GM19468 (cell line): ENCODE measurements around the gene FRMD8.
"Not testable (repeated sequence)": the region's sequence is repeated elsewhere in the genome, so short reads cannot be mapped to it uniquely, and the experiment has no call there.

ENCODE experiments used
- ATAC-seq: cut with Tn5 transposase; IDR thresholded peaks from one replicate; pipeline ENCODE4 v1.9.1; 2021; ENCODE audit warnings: mild to moderate bottlenecking, moderate library complexity, moderate number of reproducible peaks; ENCODE audit not compliant: unreplicated experiment; ENCODE audit errors: extremely low read depth

Gene FRMD8

DNA sequence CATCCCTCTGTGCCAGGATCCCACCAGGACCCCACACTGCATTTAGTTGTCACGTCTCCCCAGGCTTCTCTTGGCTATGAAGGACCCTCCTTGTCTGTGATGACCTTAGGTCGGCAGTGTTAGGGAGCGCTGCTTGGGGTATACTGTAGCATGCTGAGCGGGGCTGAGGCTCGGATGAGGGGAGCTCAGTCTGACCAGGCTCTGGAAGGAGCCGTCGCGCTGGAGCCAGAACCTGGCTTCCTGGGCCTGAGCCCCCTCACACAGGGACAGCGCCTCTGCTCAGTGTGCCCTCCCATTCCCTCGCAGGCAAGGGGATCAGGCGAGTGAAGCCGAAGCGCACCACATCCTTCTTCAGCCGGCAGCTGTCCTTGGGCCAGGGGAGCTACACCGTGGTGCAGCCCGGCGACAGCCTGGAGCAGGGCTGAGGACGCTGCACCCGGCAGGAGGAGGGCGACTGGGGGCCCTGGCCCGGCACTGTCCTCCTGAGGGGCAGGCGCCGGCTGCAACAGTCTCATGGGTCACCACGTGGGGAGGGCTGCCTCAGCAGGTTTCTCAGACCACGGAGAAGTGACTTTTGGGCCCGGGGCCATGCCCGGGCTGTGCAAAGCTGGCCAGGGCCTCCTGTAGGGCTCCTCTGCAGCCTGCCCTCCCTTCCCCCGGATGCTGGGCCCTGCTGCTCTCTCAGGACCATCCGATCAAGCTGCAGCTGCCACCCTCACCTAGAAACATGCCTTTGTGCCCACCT lies 24.7 kb downstream of the FRMD8 start:
- no peak for ATAC-seq

DNA sequence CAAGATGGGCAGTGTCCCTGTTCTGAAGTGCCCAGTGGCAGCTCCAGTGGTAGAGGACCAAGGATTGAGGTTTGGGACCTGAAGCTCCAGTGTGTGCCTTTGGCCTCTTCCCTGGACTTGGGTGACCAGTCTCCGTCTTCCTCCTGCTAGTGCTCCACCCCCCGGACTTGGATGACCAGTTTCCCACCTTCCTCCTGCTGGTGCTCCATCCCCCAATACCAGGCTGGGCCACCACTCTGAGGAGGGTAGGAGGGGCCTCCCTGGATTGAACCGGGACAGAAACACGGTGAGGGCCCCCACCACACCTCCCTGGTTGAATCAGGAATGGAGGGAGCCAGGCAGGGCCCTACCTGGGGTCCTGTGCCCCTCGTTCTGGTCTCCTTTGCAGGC lies 25.2 kb downstream of the FRMD8 start:
- ATAC-seq, result no peak

DNA sequence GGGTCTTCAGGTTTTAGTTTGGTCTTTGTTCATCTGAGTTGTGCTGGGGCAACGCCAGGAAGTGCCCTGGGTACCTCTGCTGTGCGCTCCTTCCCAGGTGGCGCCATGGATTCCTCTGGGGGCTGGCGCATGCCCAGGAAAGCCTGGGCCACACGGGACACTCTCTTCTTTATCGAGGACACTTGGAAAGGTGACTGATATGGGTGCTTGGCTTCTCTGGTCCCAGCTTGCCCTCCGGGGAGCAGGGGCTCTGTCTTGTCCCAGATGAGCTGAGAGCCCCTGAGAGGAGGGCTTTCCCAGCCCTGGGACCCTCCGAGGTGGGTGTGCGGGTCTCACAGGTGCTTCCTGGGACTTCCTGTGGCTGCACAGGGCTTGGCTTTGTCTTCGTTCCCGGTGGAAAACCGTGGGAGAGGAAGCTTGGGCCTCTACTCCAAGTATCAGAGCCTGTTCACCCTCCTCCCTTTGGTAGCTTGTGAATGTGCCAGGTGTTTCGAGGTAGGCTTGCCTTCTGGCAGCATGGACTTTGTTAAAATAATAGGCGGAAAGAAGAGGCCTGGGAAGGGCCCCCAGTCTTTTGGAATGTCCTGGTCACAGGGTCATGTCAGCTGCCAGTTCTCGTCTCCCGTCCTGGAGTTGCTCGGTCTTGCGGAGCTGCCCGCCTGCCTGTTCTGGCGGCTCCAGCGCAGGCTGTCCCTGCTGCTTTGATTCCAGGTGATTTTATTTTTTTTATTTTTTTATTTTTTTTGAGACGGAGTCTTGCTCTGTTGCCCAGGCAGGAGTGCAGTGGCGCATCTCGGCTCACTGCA lies 26.0 kb downstream of the FRMD8 start:
- no peak for ATAC-seq

DNA sequence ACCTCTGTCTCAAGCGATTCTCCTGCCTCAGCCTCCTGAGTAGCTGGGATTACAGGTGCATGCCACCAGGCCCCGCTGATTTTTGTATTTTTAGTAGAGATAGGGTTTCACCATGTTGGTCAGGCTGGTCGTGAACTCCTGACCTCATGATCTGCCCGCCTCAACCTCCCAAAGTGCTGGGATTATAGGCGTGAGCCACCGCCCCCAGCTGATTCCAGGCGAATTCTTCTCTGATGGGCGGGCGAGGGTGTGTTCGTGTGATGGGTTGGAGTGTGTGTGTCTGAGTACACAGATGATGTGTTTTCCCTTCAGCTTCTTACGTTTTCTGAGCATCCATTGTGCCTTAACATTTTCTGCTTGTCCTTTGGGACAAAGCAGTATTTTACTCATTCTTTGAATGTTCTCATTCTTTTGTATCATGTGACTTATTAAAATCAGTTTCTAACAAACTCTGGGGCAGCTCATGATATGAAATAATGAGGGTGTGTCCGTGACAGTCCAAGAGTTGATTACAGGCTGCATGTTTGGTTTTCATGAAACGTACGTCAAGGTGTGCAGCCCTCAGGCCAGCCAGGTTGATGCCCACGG lies 26.7 kb downstream of the FRMD8 start:
- not testable (repeated sequence) for ATAC-seq

DNA sequence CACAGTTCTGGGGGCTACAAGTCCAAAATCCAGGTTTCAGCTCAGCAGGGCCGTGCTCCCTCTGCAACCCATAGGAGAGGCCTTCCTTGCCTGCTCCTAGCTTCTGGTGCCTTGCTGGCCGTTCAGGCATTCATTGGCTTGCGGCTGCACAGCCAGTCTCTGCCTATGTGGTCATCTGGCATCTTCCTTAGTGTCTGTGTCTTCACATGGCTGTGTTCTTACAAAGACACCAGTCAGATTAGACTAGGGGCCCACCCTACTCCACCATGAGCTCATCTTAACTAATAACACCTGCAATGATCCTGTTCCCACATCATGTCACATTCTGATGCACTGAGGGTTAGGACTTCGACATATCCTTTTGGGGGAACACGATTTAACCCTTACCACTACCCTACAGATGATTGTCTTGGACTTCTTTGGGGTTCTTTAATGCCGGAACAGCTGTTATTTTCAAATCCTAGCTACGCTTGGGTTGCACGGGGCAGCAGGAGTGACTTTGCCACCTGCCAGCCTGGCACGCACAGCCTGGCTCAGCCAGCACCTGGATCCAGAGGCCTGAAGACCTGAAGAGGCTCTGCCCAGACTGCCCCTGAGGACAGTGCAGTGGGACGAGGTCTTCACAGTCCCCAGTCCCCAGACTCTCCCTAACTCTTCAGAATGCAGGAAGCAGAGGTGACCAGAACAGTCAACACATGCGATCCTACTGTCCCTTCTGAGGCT lies 28.5 kb downstream of the FRMD8 start:
- ATAC-seq, result no peak

DNA sequence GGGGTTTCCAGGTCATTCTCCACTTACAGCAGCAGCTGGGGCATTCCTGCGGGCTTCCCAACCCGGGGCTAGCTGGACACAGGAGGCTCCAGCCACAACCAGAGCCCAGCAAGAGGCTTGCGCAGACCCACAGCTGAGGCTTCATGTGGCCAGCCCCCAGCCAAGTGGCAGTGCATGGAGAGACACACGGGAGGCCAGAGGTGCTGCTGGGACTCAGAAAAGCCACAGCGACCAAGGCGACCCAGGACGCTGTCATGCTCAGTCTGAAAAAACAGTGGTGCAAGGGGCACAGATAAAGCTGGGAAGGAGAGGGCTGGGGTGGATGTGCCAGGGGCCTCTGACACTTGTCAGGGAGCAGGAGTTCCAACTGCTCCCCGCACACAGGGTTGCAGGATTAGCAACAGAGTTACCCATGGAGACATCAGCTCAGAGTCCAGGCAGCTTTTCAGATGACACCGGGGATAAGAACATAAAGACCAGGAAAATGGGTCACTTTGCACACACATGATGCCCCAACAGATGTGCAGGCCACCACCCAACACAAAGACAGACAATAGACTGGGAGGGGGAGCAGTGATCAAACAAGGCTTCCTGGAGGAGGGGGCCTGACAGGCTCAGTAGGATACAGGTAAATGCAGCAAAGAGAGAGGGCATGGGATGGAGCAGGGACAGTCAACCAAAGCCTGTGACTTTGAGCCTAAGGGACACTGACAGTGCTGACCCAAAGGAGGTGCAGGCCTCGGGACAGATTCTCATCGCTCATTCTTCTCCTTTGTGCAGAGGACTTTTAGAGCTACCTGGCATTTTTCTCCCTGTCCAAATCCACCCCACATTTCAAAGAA lies 29.3 kb downstream of the FRMD8 start:
- no peak for ATAC-seq

DNA sequence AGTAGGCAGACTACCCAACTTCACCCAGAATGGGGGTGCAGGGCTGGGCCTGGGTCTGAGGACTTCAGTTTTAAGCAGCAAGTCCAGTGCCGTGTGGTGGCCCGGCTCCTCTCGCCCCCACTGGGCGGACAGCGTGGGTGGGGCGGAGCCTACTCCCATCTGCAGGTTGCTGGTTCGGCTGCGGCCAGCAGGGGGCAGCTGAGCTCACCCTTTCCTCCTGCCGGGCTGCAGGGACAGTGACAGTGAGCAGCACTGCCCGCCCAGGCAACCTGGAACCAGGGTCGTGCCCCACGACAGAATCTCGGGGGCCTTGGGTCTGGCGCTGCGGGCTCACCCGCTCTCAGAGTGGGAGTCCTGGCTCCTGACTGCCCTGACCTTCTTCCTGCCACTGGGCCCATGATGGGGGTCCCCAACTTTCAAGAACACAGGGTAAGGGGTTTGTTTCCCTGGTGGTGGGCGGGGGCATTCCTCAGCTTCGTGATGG lies 29.9 kb downstream of the FRMD8 start:
- ATAC-seq, result no peak

DNA sequence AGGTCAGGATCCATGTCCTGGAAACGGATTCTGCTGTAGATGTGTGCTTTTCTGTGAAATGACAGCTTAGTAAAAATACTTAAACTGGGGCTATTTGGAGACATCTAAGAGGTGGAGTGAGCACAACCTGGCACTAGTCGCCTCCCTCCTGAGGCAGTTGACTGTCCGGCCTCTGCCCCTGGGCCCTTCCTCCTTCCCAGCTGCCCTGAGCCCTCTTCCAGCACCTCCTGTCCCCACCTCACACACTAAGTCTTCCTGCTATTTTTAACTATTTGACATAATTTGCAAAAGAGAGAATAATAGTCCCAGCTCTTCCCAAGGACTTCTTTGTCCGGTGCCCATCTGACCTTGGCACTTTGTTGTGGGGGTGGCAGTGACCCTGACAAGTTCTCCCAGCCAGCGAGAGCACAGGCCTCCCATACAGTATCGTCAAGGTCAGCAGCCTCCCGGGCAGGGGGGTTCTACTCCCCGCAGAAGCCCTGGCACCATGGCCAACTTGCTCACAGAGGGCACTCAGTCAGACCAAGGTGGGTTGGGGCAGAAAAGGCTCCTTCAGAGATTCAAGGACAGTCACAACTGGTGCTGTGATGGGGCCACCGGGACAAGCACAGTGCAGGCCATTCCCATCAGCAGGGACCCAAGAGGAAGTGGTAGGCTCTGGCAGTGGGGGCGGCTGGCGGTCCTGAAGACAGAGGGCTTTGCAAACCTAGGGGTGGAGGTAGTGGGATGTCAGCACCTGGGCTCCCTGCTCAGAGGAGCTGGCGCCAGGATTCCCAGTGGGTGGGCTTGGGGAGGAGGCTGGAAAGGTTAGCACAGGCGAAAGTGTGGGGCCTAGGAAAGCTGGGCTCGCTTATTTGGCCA lies 30.6 kb downstream of the FRMD8 start:
- ATAC-seq, result no peak

DNA sequence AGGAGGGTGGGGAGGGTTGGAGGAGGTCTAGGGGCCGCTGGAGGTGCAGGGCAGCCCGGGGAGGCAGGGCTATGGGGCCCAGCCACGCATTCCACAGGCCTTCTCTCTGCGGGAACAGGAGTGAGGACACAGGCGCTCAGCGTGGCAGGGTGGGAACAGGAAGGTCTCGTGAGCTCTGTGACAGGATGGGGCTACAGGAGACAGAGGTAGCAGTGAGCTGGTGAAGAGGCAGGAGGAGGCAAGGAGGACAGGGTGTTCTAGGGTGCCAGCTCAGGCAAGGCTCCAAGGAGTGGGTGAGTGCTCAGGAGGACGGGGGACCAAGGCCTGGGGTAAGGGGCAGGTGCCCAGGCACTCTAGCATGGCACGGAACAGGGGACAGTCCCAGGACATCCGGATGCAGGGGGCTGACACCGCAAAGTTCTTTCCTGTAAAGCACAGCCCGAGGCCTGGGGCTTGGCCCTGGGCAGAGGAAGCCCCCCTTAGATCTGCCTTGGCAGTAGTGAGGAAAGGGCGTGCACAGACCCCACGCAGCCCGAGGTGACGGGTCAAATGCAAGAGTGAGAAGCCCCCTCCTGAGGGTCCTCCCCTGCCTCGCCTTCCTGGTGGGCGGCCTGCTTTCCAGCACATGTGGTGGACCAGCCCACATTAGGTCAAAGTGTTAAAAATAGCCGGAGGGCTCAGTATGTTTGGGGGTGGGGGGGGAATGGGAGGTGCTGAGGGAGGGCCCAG lies 31.4 kb downstream of the FRMD8 start:
- ATAC-seq, result no peak

DNA sequence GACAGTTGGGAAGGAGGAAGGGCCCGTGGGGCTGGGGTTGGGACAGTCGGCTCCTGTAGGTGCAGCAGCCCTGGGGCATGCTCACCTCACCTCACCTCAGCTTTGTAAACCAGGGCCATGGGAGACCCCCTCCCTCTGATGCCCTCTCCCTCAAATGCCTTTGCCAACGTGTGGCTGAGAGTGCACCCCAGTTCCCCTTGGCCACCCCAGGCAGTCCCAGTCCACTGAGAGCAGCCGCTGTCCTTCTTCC lies 31.9 kb downstream of the FRMD8 start:
- no peak for ATAC-seq

DNA sequence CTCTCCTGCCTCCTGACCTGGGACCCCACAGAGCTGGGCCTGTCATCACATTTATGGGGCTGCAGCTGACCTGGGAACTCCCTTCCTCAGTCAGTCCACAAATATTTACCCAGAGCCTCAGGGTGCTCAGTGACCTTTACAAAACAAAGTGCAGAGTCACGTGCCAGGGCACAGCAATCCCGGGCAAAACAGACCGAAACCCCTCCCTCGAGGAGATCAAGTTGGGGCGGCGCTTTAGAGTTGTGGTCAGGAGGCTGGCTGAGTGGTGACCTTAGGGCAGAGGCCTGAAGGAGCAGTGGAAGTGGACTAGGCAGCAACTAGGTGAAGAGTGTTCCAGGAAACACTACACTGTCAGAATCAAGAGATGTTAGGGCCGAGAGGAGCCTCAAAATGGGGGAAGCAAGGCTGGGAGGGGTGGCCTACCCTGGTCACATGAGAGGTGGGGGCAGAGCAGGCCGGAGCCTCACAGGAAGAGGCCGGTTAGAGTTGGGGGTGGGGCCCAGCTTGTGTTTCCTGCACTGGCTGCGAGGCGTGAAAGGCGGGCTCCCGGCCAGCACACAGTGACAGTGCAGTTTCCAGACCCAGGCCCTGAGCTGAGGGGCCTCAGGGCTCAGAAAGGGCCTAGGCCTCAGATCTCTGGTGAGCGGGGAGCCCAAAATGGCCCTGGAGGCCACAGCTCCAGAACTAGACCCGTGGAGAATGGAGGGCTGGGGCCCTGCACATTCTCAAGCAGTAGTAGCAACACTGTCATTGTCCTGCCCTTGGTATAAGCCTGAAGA lies 32.4 kb downstream of the FRMD8 start:
- ATAC-seq, result peak; percentile 15

DNA sequence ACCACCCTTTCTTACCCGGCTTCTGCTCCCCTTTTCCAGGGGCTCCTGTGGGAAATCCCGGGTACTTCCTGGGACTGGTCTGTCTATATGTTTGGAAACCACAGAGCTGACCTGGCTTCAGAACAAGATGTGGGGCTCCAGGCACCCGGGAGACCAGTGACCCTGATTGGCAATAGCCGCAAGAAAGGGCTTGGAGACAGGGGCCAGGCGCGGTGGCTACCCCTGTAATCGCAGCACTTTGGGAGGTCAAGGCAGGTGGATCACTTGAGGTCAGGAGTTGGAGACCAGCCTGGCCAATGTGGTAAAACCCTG lies 33.0 kb downstream of the FRMD8 start:
- ATAC-seq, result no peak

DNA sequence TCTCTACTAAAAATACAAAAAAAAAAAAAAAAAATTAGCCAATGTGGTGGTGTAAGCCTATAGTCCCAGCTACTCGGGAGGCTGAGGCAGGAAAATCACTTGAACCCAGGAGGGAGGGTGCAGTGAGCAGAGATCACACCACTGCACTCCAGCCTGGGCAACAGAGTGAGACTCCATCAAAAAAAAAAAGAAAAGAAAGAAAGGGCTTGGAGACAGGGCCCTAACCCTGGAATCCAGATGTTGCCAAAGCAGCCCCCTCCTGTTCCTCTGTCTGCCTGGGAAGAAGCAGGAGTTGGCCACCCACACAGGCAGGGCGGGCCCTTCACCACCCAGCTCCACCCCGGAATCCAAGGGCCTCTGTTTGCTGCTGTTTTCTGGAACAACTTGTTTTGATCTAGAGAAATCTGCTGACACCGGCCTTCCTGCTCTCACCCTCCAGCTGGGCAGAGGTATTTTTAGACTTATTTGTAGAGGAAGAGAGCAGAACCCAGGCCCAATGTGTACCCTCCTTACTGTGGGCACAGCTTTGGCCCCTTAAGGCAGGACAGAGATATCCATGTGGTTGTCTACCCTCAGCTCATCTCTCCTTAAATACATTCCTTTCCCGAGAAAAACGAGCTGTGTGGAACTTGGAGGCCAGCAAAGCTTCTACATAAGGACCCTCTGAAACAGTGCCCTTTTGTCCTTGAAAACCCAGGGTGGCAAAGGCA lies 33.5 kb downstream of the FRMD8 start:
- ATAC-seq, result no peak

DNA sequence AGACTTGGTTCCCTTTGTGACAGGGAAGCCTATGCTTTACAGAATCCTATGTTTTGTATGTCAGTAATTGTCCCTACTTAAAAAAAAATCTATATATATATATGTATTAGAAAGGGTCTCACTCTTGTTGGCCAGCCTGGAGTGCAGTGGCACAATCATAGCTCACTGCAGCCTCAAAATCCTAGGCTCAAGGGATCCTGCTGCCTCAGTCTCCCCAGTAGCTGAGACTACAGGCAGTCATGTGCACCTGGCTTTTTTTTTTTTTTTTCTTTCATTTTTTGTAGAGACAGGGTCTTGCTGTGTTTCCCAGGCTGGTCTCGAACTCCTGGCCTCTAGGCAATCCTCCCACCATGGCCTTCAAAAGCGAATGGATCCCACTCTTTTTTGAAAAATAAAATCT lies 34.1 kb downstream of the FRMD8 start:
- ATAC-seq, result no peak

DNA sequence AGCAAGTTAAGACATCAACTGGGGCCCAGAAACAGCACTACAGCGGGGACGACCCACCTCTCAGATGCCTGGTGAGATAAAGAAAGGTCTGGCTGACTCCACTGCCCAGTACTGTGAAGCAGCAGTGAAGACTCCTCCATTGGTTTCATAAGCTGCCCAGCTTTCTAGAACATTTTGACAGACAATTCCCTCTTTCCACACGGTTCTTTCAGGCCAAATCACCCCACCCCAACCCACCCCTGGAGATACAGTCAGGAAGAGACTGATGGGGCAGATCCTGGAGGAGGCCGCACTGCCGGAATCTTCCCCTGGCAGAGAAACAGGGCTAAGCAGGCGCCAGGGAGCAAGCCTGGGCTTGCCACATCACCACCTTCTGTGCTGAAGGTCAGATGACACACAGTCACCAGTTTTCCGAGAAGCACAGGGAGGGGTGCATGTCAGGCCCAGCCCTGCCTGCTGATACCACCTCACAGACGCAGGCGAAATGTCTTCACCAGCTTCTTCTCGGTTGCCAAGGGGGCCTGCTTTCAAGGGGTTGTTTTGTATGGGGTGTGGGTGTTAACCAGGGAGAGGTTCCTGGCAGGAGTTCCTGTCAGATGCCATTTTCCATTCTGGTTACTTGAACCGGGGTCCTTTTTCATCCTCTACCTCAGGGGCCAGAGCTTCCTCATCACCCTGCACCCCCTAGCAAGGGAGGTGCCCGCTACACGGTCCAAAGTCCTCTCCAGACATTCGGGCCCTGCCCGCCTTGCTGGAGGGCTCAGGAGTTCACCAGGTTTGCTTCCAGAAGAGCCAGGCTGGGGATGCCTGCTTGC lies 34.7 kb downstream of the FRMD8 start:
- ATAC-seq, result no peak

DNA sequence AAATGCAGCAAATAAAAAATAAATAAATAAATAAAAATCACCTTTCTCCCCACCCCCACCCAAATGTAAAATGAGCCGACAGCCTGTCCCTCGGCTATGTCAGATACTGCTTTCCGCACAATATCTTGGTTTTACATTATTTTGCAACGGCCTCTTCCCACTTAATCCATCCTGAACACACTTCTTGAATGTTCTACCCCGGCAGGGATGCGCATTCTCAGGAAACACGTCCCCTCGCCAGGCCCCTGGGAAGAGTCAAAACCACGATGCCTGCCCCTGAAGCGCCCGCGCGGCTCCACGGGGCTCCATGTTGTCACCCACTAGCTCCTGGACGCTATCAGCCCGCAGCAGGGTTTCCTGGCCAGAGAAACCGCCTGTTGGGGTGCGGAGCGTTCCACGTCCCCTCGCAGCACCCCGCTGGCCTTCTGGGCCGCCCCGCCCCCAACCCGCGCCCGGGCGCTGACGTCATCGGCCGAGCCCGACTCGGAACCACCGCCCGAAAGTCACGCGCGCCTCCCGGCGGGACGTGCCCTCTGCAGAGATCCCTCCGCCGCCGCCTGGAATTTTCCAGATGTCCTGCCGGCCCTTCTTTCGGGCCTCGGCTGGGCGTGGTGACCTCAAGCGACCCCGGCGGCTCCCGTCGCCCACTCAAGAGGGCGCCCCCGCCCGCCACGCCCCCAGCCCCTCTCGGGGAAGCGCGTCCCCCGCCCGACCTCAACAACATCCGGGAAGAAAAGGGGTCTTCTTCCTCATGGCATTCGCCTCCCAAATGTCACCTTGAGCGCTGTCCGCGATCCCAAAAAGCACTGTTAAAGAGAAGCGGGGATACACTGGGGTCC lies 35.6 kb downstream of the FRMD8 start:
- ATAC-seq, result no peak
